ENCODE measurements around the gene TMIE. TPM values are rescaled to one million over a fixed set of nuclear protein-coding genes. Genes with fewer than 3 reads are reported as not detected.
"Not testable (repeated sequence)": the region's sequence is repeated elsewhere in the genome, so short reads cannot be mapped to it uniquely, and the experiment has no call there.

The TMIE gene
- total RNA-seq, 1 donor: not detected

DNA sequence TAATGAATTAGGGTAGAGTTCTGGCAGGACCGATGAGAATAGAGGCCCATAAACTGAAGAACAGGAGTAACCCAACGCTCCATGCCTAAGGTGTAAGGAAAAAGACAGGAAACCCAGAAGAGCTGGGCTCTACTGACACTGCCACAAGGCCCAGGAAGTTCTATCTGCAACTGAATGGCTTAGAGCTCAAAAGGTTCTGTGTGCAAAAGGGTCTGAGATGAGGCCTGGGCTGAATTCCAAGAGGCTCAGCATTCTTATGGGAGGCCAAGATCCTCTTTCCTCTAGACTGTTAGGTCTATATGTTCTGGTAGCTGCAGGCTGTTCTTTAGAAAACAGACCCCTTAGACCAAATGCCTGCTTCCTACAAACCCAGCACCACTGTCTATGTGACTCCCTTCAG lies 47.0 kb downstream of the TMIE start:
- H3K4me3 ChIP-seq (ENCODE audit: low read depth, low read length): no peak overlapping the region
- no peak for DNase-seq (ENCODE audit: low read depth)
- TF ChIP-seq, protein P1, sequence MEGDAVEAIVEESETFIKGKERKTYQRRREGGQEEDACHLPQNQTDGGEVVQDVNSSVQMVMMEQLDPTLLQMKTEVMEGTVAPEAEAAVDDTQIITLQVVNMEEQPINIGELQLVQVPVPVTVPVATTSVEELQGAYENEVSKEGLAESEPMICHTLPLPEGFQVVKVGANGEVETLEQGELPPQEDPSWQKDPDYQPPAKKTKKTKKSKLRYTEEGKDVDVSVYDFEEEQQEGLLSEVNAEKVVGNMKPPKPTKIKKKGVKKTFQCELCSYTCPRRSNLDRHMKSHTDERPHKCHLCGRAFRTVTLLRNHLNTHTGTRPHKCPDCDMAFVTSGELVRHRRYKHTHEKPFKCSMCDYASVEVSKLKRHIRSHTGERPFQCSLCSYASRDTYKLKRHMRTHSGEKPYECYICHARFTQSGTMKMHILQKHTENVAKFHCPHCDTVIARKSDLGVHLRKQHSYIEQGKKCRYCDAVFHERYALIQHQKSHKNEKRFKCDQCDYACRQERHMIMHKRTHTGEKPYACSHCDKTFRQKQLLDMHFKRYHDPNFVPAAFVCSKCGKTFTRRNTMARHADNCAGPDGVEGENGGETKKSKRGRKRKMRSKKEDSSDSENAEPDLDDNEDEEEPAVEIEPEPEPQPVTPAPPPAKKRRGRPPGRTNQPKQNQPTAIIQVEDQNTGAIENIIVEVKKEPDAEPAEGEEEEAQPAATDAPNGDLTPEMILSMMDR (IDR thresholded peaks at IDR 0.05; ENCODE audit: insufficient read depth, low read depth, low read length): no peak

DNA sequence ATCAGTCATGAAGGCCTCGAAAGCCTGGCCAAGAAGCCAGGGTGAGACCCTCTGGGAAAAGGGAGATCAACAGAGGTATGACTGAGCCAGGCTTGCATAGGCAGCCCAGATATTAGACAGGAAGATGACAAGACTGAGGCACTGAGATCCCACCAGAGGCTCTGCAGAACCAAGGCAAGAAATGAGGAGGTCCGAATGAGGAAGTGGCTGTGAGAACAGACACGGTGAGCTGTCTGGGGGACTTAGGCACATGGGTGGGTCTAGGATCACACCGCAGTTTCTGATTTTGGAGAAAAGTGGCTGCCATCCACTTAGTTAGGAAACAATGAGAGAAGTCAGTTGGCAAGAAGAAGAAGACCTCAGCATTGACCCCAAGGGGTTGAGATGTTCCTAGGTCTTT lies 47.9 kb downstream of the TMIE start:
- TF ChIP-seq, protein P1 (IDR thresholded peaks at IDR 0.05; ENCODE audit: insufficient read depth, low read depth, low read length): no peak

DNA sequence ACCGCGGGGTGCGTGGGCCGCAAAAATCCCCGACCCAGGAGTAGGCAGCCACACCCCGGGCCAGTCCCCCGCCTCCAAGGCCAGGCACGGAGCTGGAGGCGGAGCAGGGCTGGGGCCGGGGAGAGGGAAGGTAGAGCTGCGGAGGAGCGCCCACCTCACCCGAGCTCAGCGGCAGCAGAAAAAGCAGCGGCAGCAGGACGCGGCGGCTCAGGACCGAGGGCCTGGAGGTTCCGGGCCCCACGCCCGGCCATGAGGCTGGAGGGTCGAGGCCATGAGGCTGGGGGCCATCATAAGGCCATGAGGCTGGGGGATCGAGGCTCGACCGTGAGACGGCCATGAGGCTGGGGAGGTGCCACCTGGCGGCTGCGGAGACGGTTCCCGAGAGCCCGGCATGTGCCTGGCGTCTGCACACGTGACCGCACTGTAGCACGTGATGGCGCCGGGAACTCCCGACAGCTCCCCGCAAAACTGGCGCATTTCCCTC lies 49.4 kb downstream of the TMIE start:
- no peak for DNase-seq (ENCODE audit: low read depth)
- H3K4me3 ChIP-seq (ENCODE audit: low read depth, low read length): no peak overlapping the region
- TF ChIP-seq, protein P1 (IDR thresholded peaks at IDR 0.05; ENCODE audit: insufficient read depth, low read depth, low read length): no peak

More for the DNA sequence above, 47.9 kb downstream of the TMIE start:
- no peak overlapping the region for H3K4me3 ChIP-seq (ENCODE audit: low read depth, low read length)
- DNase-seq (ENCODE audit: low read depth): no peak

DNA sequence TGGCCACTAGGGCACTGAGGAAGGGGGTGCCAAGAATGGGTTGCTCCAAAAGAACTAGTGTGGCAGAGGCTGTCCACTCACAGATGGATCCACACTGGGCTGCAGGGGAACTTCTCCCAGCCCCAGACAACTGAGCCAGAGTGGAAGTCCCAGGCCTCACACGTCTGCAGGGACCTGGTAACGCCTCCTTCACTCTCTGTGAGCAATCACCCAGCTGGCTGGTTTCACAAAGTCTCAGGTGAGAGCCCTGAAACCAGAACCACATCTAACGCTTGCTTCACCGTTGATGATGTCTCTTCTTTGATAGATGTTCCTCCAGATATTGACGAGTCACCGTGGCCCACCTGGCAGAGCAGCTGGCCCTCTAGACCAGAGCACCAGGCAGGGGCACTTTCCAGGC lies 51.9 kb downstream of the TMIE start:
- DNase-seq (ENCODE audit: low read depth); H3K4me3 ChIP-seq (ENCODE audit: low read depth, low read length): not testable (repeated sequence)

DNA sequence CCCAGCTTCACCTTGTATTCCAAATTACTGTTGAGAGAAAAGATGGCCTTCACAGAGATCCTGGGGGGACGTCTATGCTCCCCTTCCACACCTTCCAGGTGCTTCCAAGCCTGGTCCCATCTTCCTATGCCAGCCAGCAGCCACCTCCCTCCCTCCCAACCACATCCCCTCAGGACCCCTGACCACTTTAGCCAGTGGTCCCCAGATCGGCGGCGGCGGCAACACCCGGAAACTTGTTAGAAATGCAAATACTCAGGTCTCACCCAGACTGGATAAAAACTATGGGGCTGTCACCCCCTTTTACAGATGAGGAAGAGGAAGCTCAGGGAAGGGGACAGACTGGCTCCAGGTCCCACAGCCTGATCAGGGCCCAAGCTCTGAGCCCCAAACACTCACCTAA lies 54.5 kb downstream of the TMIE start:
- no peak for DNase-seq (ENCODE audit: low read depth)
- TF ChIP-seq, protein P1 (IDR thresholded peaks at IDR 0.05; ENCODE audit: insufficient read depth, low read depth, low read length): no peak
- H3K4me3 ChIP-seq (ENCODE audit: low read depth, low read length): no peak overlapping the region

DNA sequence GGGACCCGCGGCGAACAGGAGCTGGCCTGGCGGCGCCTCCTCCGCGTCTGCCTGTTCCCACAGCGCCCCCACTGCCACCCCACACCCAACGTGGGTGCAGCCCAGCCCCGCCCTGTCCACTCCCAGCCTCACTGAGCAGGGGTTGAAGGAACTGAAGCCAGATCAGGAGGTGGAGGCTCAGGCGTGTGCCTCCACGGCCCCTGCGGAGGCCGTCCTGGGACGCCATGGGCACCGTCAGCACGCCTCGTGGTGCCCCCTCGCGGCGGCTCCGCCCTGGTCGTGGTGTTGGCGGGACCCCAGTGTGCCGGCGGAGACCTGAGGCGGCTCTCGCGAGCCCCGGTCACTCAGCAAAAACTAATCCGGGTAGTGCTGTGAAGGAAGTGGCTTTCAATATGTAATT lies 55.5 kb downstream of the TMIE start:
- H3K4me3 ChIP-seq (ENCODE audit: low read depth, low read length): no peak overlapping the region
- TF ChIP-seq, protein P1 (IDR thresholded peaks at IDR 0.05; ENCODE audit: insufficient read depth, low read depth, low read length): peak; percentile 17
- DNase-seq (ENCODE audit: low read depth): no peak

DNA sequence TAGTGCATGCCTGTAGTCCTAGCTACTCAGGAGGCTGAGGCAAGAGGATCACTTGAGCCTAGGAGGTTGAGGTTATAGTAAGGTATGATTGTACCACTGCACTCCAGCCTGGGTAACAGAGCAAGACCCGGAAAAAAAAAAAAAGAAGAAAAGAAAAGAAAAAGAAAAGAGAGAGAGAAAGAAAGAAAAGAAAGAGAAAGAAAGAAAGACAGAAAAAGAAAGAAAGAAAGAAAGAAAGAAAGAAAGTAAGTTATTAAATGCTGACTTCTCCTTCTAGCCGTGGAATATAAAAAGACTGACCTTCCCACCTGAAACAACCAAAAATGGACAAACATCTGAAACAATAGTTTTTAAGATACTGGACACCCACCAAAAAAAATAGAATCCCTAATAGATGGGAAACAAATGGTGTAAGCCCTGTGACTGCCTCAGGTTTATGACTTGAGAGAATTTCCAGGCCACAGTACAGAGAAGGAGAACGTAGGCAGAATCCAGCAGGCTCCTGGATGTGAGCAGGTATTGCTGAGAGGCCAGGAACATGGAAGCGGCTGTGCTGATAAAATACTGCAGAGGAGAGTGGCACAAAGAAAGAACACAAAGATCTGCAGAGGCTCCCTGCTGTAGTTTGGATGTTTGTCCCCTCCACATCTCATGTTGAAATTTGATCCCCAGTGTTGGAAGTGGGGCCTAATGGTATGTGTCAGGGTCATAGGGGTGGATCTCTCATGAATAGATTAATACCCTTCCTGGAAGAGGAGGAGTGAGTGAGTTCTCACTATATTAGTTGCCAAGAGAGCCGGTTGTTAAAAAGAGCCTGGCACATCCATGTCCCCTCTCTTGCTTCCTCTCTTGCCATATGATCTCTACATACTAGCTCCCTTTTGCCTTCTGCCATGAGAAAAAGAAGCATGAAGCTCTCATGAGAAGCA lies 58.3 kb downstream of the TMIE start:
- no peak for DNase-seq (ENCODE audit: low read depth)
- no peak overlapping the region for H3K4me3 ChIP-seq (ENCODE audit: low read depth, low read length)
- TF ChIP-seq, protein P1 (IDR thresholded peaks at IDR 0.05; ENCODE audit: insufficient read depth, low read depth, low read length): no peak

Small RNA genes within 50 kb of the gene (small RNA-seq; reads per million reads assigned to genes)
- not detected for gene PRSS45

Other genes with a start within 250 kb of the TMIE start
- gene LTF, start 236.5 kb upstream of the TMIE start, total RNA-seq: under 0.01 TPM in 1 of 2 replicates, not detected in the other
- 0.43 TPM in 1 of 2 replicates, not detected in the other for gene RTP3, start 203.4 kb upstream of the TMIE start, total RNA-seq
- gene LRRC2, start 135.1 kb upstream of the TMIE start, total RNA-seq: 2.2 and 5.2 TPM in 2 replicates
- gene FAM240A, start 88.9 kb upstream of the TMIE start, total RNA-seq: not detected in 2 replicates
- gene ALS2CL, start 7.7 kb upstream of the TMIE start, total RNA-seq: 2.6 and 6.0 TPM in 2 replicates
- not detected in 2 replicates for gene PRSS50, start 16.5 kb downstream of the TMIE start, total RNA-seq
- gene MYL3, start 162.1 kb downstream of the TMIE start, total RNA-seq: 0.97 and 1.7 TPM in 2 replicates
- gene PTH1R, start 176.3 kb downstream of the TMIE start, total RNA-seq: 2.3 and 2.6 TPM in 2 replicates

Data from fibroblast of villous mesenchyme (primary cell).